T-helper 2 cell treated with Interferon-gamma antibody and Interleukin-4, amounts not matched to agents 5 μg/mL and 100 μg/mL, for 36 hours (primary cell): ENCODE data around the gene SLC17A7.

Experiments
- DNase-seq: peaks from one replicate; pipeline ENCODE4 v3.0.0; 2021; ENCODE audit warnings: low spot score
- H3K27ac Mint-ChIP-seq: one replicate; pipeline ENCODE4 v1.8.0; 2021; ENCODE audit warnings: mild to moderate bottlenecking, mixed read lengths
- H3K27me3 Mint-ChIP-seq: one replicate; pipeline ENCODE4 v1.8.0; 2021; ENCODE audit warnings: low read depth, mixed read lengths
- H3K36me3 Mint-ChIP-seq: one replicate; pipeline ENCODE4 v1.8.0; 2021; ENCODE audit warnings: low read depth, mixed read lengths
- H3K4me1 Mint-ChIP-seq: one replicate; pipeline ENCODE4 v1.8.0; 2021; ENCODE audit warnings: low read depth, mixed read lengths
- H3K4me3 Mint-ChIP-seq: one replicate; pipeline ENCODE4 v1.8.0; 2022; ENCODE audit warnings: mild to moderate bottlenecking, moderate library complexity, mixed read lengths
- H3K9me3 Mint-ChIP-seq: one replicate; pipeline ENCODE4 v1.8.0; 2021; ENCODE audit warnings: mixed read lengths

The SLC17A7 gene

GRCh38 chr19:49432141-49433073, 8.9 kb downstream of the SLC17A7 start:
- Mint-ChIP-seq H3K27ac (no peak overlapping the region), H3K27me3 (peaks cover 85% of the 10 kb centered on the region), H3K4me1 (peaks cover 31% of the 10 kb centered on the region), H3K9me3 (no peaks in the 10 kb centered on the region), H3K36me3 (no peaks in the 10 kb centered on the region), H3K4me3 (peak overlapping the region; percentile 42)
- no peak for DNase-seq

- DNase-seq = no peak
- no peak overlapping the region for H3K27ac Mint-ChIP-seq
- H3K9me3 Mint-ChIP-seq = no peaks in the 10 kb centered on the region
- H3K27me3 Mint-ChIP-seq = peaks cover 85% of the 10 kb centered on the region
- peaks cover 36% of the 10 kb centered on the region for H3K4me1 Mint-ChIP-seq
- no peaks in the 10 kb centered on the region for H3K36me3 Mint-ChIP-seq
- H3K4me3 Mint-ChIP-seq = no peak overlapping the region
Measured at GRCh38 chr19:49431330-49431749, 10.0 kb downstream of the SLC17A7 start.

GRCh38 chr19:49430678-49431329, 10.5 kb downstream of the SLC17A7 start:
- no peaks in the 10 kb centered on the region for H3K36me3 Mint-ChIP-seq
- H3K9me3 Mint-ChIP-seq = no peaks in the 10 kb centered on the region
- H3K27me3 Mint-ChIP-seq = peaks cover 85% of the 10 kb centered on the region
- no peak for DNase-seq
- H3K4me3 Mint-ChIP-seq = no peak overlapping the region
- H3K27ac Mint-ChIP-seq = no peak overlapping the region
- H3K4me1 Mint-ChIP-seq = peaks cover 33% of the 10 kb centered on the region

GRCh38 chr19:49430172-49430677, 11.1 kb downstream of the SLC17A7 start:
- H3K4me1 Mint-ChIP-seq = peaks cover 27% of the 10 kb centered on the region
- no peak overlapping the region for H3K4me3 Mint-ChIP-seq
- H3K27ac Mint-ChIP-seq = no peak overlapping the region

GRCh38 chr19:49428547-49429451, 12.5 kb downstream of the SLC17A7 start:
- no peak for DNase-seq
- Mint-ChIP-seq H3K4me3 (peak overlapping the region; percentile 53), H3K36me3 (no peaks in the 10 kb centered on the region), H3K27me3 (peaks cover 87% of the 10 kb centered on the region), H3K4me1 (peaks cover 36% of the 10 kb centered on the region), H3K9me3 (no peaks in the 10 kb centered on the region), H3K27ac (no peak overlapping the region)

More at GRCh38 chr19:49430172-49430677, 11.1 kb downstream of the SLC17A7 start:
- no peak for DNase-seq
- Mint-ChIP-seq H3K36me3 (no peaks in the 10 kb centered on the region), H3K9me3 (no peaks in the 10 kb centered on the region), H3K27me3 (peaks cover 85% of the 10 kb centered on the region)

- peak; percentile 25 for DNase-seq
- no peaks in the 10 kb centered on the region for H3K36me3 Mint-ChIP-seq
- H3K27ac Mint-ChIP-seq = no peak overlapping the region
- H3K9me3 Mint-ChIP-seq = no peaks in the 10 kb centered on the region
- H3K4me1 Mint-ChIP-seq = peaks cover 41% of the 10 kb centered on the region
- peaks cover 85% of the 10 kb centered on the region for H3K27me3 Mint-ChIP-seq
- peak overlapping the region; percentile 53 for H3K4me3 Mint-ChIP-seq
Measured at GRCh38 chr19:49427855-49428546, 13.3 kb downstream of the SLC17A7 start.

- Mint-ChIP-seq H3K36me3 (no peaks in the 10 kb centered on the region), H3K9me3 (no peaks in the 10 kb centered on the region), H3K4me1 (peaks cover 43% of the 10 kb centered on the region), H3K4me3 (no peak overlapping the region), H3K27me3 (peaks cover 86% of the 10 kb centered on the region), H3K27ac (no peak overlapping the region)
- no peak for DNase-seq
Measured at GRCh38 chr19:49427339-49427738, 14.0 kb downstream of the SLC17A7 start.

- no peak for DNase-seq
- Mint-ChIP-seq H3K27me3 (peaks cover 88% of the 10 kb centered on the region), H3K9me3 (no peaks in the 10 kb centered on the region), H3K4me3 (no peak overlapping the region), H3K4me1 (peaks cover 46% of the 10 kb centered on the region), H3K27ac (no peak overlapping the region), H3K36me3 (peaks cover 3% of the 10 kb centered on the region)
Measured at GRCh38 chr19:49425922-49426592, 15.3 kb downstream of the SLC17A7 start.

GRCh38 chr19:49425178-49425577, 16.1 kb downstream of the SLC17A7 start, which contains the start of gene GFY:
GFY (plus strand) TSS chr19:49425388; CDS start chr19:49426431, 1,043 bp downstream.
- peaks cover 3% of the 10 kb centered on the region for H3K36me3 Mint-ChIP-seq
- no peak for DNase-seq
- no peak within 1 kb of the TSS for H3K4me3 Mint-ChIP-seq
- H3K4me1 Mint-ChIP-seq = peaks cover 43% of the 10 kb centered on the region
- H3K27me3 Mint-ChIP-seq = peaks cover 91% of the 10 kb centered on the region
- H3K27ac Mint-ChIP-seq = no peak within 1 kb of the TSS
- H3K9me3 Mint-ChIP-seq = no peaks in the 10 kb centered on the region

- Mint-ChIP-seq H3K36me3 (peaks cover 4% of the 10 kb centered on the region), H3K27ac (peak overlapping the region; percentile 5), H3K9me3 (no peaks in the 10 kb centered on the region), H3K4me3 (peak overlapping the region; percentile 73), H3K4me1 (peaks cover 43% of the 10 kb centered on the region), H3K27me3 (peaks cover 92% of the 10 kb centered on the region)
- DNase-seq = no peak
Measured at GRCh38 chr19:49423985-49424303, 17.4 kb downstream of the SLC17A7 start.

GRCh38 chr19:49423071-49423984, 18.0 kb downstream of the SLC17A7 start, which contains the start of gene PTH2:
PTH2 (minus strand) TSS chr19:49423441; CDS start chr19:49423339, 102 bp downstream.
- Mint-ChIP-seq H3K4me3 (peak within 1 kb of the TSS; percentile 77), H3K27ac (peak within 1 kb of the TSS; percentile 8), H3K36me3 (peaks cover 4% of the 10 kb centered on the region), H3K27me3 (peaks cover 91% of the 10 kb centered on the region), H3K4me1 (peaks cover 41% of the 10 kb centered on the region), H3K9me3 (no peaks in the 10 kb centered on the region)
- no peak for DNase-seq
